ENCODE measurements around the gene ALK. TPM values are rescaled to one million over a fixed set of nuclear protein-coding genes. Genes with fewer than 3 reads are reported as not detected.

ALK gene
- total RNA-seq, 1 donor = under 0.01 TPM

- no peak for DNase-seq (ENCODE audit: insufficient read length, low spot score, missing footprints)
- H3K27ac ChIP-seq (ENCODE audit: low read depth, low read length) = no peak overlapping the region
- peaks cover 36% of the 10 kb centered on the region for H3K27me3 ChIP-seq (ENCODE audit: insufficient read depth, low read length)
- TF ChIP-seq CTCF (IDR thresholded peaks at IDR 0.05; ENCODE audit: extremely low read depth, low read depth, low read length) = no peak
- no peak overlapping the region for H3K4me2 ChIP-seq (ENCODE audit: insufficient read depth, low read length)
- H3K9me3 ChIP-seq (ENCODE audit: low read depth, low read length) = no peaks in the 10 kb centered on the region
- no peaks in the 10 kb centered on the region for H3K79me2 ChIP-seq (ENCODE audit: insufficient read depth, low read length)
- no peaks in the 10 kb centered on the region for H4K20me1 ChIP-seq (ENCODE audit: insufficient read depth, low read length)
- H2AFZ ChIP-seq (ENCODE audit: low read length) = no peak overlapping the region
- H3K36me3 ChIP-seq (ENCODE audit: insufficient read depth, low read length) = no peaks in the 10 kb centered on the region
- H3K4me1 ChIP-seq (ENCODE audit: insufficient read depth, low read length) = peaks cover 13% of the 10 kb centered on the region
- H3K4me3 ChIP-seq (ENCODE audit: insufficient read depth, low read length) = no peak overlapping the region
Observed at GRCh38 chr2:29610569-29610968, 310.8 kb downstream of the ALK start.

- TF ChIP-seq CTCF (IDR thresholded peaks at IDR 0.05; ENCODE audit: extremely low read depth, low read depth, low read length) = no peak
- Histone ChIP-seq H3K27ac (ENCODE audit: low read depth, low read length) (no peak overlapping the region), H3K4me3 (ENCODE audit: insufficient read depth, low read length) (no peak overlapping the region), H3K9me3 (ENCODE audit: low read depth, low read length) (no peaks in the 10 kb centered on the region), H3K4me2 (ENCODE audit: insufficient read depth, low read length) (no peak overlapping the region), H4K20me1 (ENCODE audit: insufficient read depth, low read length) (no peaks in the 10 kb centered on the region), H3K27me3 (ENCODE audit: insufficient read depth, low read length) (peaks cover 5% of the 10 kb centered on the region), H3K4me1 (ENCODE audit: insufficient read depth, low read length) (peaks cover 14% of the 10 kb centered on the region), H2AFZ (ENCODE audit: low read length) (no peak overlapping the region), H3K79me2 (ENCODE audit: insufficient read depth, low read length) (no peaks in the 10 kb centered on the region), H3K36me3 (ENCODE audit: insufficient read depth, low read length) (no peaks in the 10 kb centered on the region)
- DNase-seq (ENCODE audit: insufficient read length, low spot score, missing footprints) = no peak
Observed at GRCh38 chr2:29607038-29607420, 314.4 kb downstream of the ALK start.

GRCh38 chr2:29606104-29607037 is 315.0 kb downstream of the ALK start:
- no peak for TF ChIP-seq CTCF (IDR thresholded peaks at IDR 0.05; ENCODE audit: extremely low read depth, low read depth, low read length)
- H3K4me2 ChIP-seq (ENCODE audit: insufficient read depth, low read length) = peak overlapping the region; percentile 38
- peak overlapping the region; percentile 62 for H2AFZ ChIP-seq (ENCODE audit: low read length)
- H3K27me3 ChIP-seq (ENCODE audit: insufficient read depth, low read length) = peaks cover 2% of the 10 kb centered on the region
- H3K9me3 ChIP-seq (ENCODE audit: low read depth, low read length) = no peaks in the 10 kb centered on the region
- H4K20me1 ChIP-seq (ENCODE audit: insufficient read depth, low read length) = no peaks in the 10 kb centered on the region
- peak; percentile 93 for DNase-seq (ENCODE audit: insufficient read length, low spot score, missing footprints)
- H3K27ac ChIP-seq (ENCODE audit: low read depth, low read length) = peak overlapping the region; percentile 66
- no peaks in the 10 kb centered on the region for H3K36me3 ChIP-seq (ENCODE audit: insufficient read depth, low read length)
- peaks cover 14% of the 10 kb centered on the region for H3K4me1 ChIP-seq (ENCODE audit: insufficient read depth, low read length)
- H3K79me2 ChIP-seq (ENCODE audit: insufficient read depth, low read length) = no peaks in the 10 kb centered on the region
- H3K4me3 ChIP-seq (ENCODE audit: insufficient read depth, low read length) = no peak overlapping the region

GRCh38 chr2:29603341-29603740 is 318.0 kb downstream of the ALK start:
- no peak for TF ChIP-seq CTCF (IDR thresholded peaks at IDR 0.05; ENCODE audit: extremely low read depth, low read depth, low read length)
- Histone ChIP-seq H3K79me2 (ENCODE audit: insufficient read depth, low read length) (no peaks in the 10 kb centered on the region), H3K9me3 (ENCODE audit: low read depth, low read length) (peaks cover 2% of the 10 kb centered on the region), H3K27me3 (ENCODE audit: insufficient read depth, low read length) (no peaks in the 10 kb centered on the region), H2AFZ (ENCODE audit: low read length) (no peak overlapping the region), H3K4me3 (ENCODE audit: insufficient read depth, low read length) (no peak overlapping the region), H3K27ac (ENCODE audit: low read depth, low read length) (no peak overlapping the region), H4K20me1 (ENCODE audit: insufficient read depth, low read length) (no peaks in the 10 kb centered on the region), H3K4me2 (ENCODE audit: insufficient read depth, low read length) (no peak overlapping the region), H3K4me1 (ENCODE audit: insufficient read depth, low read length) (peaks cover 14% of the 10 kb centered on the region), H3K36me3 (ENCODE audit: insufficient read depth, low read length) (no peaks in the 10 kb centered on the region)
- DNase-seq (ENCODE audit: insufficient read length, low spot score, missing footprints) = no peak

All from osteoblast (primary cell).